NCI-H460 (cell line): ENCODE data around the gene PCDHA13. TPM values are rescaled to one million over a fixed set of nuclear protein-coding genes. Genes with fewer than 3 reads are reported as not detected.
"Not testable (repeated sequence)": the region's sequence is repeated elsewhere in the genome, so short reads cannot be mapped to it uniquely, and the experiment has no call there.

Experiments
- DNase-seq: peaks from one replicate; pipeline ENCODE4 v3.0.0-alpha.2; 2016; ENCODE audit warnings: low read depth; ENCODE audit errors: extremely low read depth
- polyA plus RNA-seq: library from polyadenylated mRNA; depleted of rRNA; stranded (reverse); fragments of >200 nt; gene quantifications from 2 replicates; pipeline ENCODE4 v1.2.3, GENCODE V29; 2014; cell fraction: nucleus; rRNA removed
- total RNA-seq: library from RNA; depleted of rRNA; stranded (reverse); fragments of >200 nt; shearing (Covaris generic); gene quantifications from 2 replicates; pipeline ENCODE4 v1.2.3, GENCODE V29; 2014; rRNA removed

Gene PCDHA13, protein sequence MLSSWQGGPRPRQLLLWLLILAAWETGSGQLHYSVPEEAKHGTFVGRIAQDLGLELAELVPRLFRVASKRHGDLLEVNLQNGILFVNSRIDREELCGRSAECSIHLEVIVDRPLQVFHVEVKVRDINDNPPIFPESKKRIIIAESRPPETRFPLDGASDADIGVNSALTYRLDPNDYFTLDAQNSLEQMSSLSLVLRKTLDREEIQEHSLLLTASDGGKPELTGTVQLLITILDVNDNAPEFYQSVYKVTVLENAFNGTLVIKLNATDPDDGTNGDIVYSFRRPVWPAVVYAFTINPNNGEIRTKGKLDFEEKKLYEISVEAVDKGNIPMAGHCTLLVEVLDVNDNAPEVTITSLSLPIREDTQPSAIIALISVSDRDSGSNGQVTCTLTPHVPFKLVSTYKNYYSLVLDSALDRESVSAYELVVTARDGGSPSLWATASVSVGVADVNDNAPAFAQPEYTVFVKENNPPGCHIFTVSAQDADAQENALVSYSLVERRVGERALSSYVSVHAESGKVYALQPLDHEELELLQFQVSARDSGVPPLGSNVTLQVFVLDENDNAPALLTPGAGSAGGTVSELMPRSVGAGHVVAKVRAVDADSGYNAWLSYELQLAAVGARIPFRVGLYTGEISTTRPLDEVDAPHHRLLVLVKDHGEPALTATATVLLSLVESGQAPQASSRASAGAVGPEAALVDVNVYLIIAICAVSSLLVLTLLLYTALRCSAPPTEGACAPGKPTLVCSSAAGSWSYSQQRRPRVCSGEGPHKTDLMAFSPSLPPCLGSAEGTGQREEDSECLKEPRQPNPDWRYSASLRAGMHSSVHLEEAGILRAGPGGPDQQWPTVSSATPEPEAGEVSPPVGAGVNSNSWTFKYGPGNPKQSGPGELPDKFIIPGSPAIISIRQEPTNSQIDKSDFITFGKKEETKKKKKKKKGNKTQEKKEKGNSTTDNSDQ
- total RNA-seq = 1.2 and 1.3 TPM in 2 replicates
- polyA plus RNA-seq = 0.41 and 1.9 TPM in 2 replicates

DNA sequence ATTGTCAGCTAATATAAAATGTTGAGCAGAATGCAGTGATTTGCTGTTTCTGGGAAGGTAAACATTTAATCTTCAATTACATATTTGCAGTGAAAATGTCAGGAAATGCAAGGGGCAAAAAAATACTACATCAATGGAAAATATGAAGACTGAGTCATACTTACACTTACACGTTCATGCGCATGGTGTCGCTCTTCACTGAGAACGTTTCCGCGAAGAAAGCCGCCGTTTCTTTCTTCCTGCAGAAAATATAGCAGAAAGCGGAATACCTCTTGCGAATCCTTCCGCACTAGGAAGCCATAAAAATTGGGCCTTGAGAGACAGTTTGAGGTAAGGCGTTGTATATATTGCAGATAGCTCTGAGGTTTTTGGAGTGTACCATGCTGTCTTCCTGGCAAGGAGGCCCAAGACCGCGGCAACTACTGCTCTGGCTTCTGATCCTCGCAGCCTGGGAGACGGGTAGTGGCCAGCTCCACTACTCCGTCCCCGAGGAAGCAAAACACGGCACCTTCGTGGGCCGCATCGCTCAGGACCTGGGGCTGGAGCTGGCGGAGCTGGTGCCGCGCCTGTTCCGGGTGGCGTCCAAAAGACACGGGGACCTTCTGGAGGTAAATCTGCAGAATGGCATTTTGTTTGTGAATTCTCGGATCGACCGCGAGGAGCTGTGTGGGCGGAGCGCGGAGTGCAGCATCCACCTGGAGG is at the start of gene PCDHA13:
TSS of gene PCDHA13 (plus strand) at position 236 of the 702 bp plus-strand sequence. CDS start at position 381, 145 bp downstream.
- peak; percentile 24 for DNase-seq

DNA sequence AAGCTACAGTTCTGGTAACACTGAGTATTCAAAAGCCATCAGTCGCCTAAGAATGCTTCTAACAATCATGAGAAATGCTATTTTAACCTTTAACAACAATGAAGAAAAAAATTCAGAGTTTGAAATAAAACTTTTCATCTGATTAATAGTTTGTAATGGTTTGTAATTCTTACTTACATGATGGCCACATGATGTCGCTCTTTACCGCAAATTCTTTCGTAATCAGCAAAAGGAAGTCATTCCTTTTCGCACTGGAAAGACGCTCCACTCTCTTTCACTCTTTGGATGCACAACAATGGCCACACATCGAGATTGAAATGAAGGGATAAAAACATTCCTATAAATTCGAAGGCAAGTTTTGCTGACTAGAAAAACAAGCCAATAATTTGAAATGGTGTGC is 47.9 kb upstream of the PCDHA13 start, which contains the start of gene PCDHA7:
TSS of gene PCDHA7 (plus strand) at position 277 of the 400 bp plus-strand sequence. CDS start at position 392, 115 bp downstream.
- DNase-seq = peak; percentile 26

DNA sequence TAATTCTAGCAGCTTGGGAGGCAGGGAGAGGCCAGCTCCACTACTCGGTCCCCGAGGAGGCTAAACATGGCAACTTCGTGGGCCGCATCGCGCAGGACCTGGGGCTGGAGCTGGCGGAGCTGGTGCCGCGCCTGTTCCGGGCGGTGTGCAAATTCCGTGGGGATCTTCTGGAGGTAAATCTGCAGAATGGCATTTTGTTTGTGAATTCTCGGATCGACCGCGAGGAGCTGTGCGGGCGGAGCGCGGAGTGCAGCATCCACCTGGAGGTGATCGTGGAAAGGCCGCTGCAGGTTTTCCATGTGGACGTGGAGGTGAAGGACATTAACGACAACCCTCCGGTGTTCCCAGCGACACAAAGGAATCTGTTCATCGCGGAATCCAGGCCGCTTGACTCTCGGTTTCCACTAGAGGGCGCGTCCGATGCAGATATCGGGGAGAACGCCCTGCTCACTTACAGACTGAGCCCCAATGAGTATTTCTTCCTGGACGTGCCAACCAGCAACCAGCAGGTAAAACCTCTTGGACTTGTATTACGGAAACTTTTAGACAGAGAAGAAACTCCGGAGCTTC is 47.4 kb upstream of the PCDHA13 start:
- DNase-seq = not testable (repeated sequence)

DNA sequence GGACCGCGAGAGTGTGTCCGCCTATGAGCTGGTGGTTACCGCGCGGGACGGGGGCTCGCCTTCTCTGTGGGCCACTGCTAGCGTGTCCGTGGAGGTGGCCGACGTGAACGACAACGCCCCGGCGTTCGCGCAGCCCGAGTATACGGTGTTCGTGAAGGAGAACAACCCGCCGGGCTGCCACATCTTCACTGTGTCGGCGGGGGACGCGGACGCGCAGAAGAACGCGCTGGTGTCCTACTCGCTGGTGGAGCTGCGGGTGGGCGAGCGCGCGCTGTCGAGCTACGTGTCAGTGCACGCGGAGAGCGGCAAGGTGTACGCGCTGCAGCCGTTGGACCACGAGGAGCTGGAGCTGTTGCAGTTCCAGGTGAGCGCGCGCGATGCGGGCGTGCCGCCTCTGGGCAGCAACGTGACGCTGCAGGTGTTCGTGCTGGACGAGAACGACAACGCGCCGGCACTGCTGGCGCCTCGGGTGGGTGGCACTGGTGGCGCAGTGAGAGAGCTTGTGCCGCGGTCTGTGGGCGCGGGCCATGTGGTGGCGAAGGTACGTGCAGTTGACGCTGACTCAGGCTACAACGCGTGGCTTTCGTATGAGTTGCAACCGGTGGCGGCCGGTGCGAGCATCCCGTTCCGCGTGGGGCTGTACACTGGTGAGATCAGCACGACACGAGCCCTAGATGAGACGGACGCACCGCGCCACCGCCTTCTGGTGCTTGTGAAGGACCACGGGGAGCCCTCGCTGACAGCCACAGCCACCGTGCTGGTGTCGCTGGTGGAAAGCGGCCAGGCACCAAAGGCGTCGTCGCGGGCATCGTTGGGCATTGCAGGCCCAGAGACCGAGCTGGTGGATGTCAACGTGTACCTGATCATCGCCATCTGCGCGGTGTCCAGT is 46.1 kb upstream of the PCDHA13 start:
- DNase-seq = no peak

DNA sequence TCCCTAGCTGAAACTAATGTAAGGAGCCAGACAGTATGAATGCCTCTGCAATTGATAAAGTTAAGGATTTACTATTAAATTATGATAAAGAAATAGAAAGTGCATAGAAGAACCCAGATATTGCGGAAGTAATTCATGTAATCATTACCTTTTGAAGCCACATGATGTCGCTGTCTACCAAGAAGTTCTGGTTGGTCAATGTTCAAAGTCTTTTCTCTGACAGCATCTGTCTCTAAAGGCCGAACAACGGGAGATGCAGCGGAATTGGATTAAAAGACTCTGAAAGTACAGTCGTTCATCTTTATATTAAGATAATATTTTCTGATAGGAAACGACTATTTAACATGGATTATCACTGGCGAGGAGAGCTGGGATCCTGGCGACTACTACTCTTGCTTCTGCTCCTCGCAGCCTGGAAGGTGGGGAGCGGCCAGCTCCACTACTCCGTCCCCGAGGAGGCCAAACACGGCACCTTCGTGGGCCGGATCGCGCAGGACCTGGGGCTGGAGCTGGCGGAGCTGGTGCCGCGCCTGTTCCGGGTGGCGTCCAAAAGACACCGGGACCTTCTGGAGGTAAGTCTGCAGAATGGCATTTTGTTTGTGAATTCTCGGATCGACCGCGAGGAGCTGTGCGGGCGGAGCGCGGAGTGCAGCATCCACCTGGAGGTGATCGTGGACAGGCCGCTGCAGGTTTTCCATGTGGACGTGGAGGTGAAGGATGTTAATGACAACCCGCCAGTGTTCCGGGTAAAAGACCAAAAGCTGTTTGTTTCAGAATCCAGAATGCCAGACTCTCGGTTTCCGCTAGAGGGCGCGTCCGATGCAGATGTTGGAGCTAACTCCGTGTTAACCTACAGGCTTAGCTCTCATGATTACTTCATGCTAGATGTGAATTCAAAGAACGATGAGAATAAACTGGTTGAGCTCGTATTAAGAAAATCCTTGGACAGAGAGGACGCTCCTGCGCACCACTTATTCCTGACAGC is 40.7 kb upstream of the PCDHA13 start, which contains the start of gene PCDHA8:
TSS of gene PCDHA8 (plus strand) at position 210 of the 985 bp plus-strand sequence. CDS start at position 345, 135 bp downstream.
- peak; percentile 46 for DNase-seq

DNA sequence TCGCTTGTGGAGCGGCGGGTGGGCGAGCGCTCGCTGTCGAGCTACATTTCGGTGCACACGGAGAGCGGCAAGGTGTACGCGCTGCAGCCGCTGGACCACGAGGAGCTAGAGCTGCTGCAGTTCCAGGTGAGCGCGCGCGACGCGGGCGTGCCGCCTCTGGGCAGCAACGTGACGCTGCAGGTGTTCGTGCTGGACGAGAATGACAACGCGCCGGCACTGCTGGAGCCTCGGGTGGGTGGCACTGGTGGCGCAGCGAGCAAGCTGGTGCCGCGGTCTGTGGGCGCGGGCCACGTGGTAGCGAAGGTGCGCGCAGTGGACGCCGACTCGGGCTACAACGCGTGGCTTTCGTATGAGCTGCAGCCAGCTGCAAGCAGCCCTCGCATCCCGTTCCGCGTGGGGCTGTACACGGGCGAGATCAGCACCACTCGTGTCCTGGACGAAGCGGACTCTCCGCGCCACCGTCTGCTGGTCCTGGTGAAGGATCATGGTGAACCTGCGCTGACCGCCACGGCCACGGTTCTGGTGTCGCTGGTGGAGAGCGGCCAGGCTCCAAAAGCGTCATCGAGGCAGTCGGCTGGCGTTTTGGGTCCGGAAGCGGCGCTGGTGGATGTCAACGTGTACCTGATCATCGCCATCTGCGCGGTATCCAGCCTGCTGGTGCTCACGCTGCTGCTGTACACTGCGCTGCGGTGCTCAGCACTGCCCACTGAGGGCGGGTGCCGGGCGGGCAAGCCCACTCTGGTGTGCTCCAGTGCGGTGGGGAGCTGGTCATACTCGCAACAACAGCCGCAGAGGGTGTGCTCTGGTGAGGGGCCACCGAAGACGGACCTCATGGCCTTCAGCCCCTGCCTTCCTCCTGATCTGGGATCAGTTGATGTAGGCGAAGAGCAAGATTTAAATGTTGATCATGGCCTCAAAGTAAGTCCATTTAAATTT is 38.9 kb upstream of the PCDHA13 start:
- DNase-seq = no peak

DNA sequence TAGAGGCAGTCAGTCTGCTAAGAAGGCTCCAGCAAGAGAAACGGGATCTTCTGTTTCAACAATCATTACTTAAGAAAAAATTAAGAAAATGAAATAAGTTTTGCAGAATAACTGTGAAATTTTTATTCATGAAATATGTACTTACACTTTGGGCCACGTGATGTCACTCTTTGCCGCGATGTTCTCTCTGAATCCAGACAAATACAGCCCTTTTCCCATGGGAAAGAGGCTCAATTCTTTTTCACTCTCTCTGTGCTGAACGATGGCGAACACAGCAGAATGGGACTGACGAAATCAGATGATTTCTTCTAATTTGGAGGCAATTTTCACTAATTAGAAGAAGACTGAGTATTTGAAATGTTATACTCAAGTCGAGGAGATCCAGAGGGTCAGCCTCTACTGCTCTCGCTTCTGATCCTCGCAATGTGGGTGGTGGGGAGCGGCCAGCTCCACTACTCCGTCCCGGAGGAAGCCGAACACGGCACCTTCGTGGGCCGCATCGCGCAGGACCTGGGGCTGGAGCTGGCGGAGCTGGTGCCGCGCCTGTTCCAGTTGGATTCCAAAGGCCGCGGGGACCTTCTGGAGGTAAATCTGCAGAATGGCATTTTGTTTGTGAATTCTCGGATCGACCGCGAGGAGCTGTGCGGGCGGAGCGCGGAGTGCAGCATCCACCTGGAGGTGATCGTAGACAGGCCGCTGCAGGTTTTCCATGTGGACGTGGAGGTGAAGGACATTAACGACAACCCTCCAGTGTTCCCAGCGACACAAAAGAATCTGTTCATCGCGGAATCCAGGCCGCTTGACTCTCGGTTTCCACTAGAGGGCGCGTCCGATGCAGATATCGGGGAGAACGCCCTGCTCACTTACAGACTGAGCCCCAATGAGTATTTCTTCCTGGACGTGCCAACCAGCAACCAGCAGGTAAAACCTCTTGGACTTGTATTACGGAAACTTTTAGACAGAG is 33.5 kb upstream of the PCDHA13 start, which contains the start of gene PCDHA9:
TSS of gene PCDHA9 (plus strand) at position 244 of the 964 bp plus-strand sequence. CDS start at position 358, 114 bp downstream.
- DNase-seq = peak; percentile 6

DNA sequence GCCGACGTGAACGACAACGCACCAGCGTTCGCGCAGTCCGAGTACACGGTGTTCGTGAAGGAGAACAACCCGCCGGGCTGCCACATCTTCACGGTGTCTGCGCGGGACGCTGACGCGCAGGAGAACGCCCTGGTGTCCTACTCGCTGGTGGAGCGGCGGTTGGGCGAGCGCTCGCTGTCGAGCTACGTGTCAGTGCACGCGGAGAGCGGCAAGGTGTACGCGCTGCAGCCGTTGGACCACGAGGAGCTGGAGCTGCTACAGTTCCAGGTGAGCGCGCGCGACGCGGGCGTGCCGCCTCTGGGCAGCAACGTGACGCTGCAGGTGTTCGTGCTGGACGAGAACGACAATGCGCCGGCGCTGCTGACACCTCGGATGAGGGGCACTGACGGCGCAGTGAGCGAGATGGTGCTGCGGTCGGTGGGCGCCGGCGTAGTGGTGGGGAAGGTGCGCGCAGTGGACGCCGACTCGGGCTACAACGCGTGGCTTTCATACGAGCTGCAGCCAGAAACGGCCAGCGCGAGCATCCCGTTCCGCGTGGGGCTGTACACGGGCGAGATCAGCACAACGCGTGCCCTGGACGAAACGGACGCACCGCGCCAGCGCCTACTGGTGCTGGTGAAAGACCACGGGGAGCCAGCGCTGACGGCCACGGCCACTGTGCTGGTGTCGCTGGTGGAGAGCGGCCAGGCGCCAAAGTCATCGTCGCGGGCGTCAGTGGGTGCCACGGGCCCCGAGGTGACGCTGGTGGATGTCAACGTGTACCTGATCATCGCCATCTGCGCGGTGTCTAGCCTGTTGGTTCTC is 31.9 kb upstream of the PCDHA13 start:
- not testable (repeated sequence) for DNase-seq

DNA sequence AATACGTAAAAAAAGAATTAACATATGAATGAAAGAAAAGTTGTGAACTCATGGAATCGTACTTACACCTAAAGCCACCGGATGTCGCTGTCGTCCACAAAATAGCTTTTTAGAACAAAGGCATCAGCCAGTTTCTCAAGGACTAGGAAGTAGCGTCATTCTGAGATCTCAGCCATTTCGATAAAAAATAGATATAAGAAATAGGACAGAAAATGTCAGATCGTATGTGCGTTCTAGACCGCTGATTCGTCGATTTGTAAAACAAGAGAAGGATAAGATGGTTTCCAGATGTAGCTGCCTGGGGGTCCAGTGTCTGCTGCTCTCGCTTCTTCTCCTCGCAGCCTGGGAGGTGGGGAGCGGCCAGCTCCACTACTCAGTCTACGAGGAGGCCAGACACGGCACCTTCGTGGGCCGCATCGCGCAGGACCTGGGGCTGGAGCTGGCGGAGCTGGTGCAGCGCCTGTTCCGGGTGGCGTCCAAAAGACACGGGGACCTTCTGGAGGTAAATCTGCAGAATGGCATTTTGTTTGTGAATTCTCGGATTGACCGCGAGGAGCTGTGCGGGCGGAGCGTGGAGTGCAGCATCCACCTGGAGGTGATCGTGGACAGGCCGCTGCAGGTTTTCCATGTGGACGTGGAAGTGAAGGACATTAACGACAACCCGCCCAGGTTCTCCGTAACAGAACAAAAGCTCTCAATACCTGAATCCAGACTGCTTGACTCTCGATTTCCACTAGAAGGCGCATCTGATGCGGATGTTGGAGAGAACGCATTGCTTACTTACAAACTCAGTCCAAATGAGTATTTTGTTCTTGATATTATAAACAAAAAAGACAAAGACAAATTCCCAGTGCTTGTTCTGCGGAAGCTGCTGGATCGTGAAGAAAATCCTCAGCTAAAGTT is 25.9 kb upstream of the PCDHA13 start, which contains the start of gene PCDHA10:
TSS of gene PCDHA10 (plus strand) at position 126 of the 903 bp plus-strand sequence. CDS start at position 278, 152 bp downstream.
- peak; percentile 39 for DNase-seq

DNA sequence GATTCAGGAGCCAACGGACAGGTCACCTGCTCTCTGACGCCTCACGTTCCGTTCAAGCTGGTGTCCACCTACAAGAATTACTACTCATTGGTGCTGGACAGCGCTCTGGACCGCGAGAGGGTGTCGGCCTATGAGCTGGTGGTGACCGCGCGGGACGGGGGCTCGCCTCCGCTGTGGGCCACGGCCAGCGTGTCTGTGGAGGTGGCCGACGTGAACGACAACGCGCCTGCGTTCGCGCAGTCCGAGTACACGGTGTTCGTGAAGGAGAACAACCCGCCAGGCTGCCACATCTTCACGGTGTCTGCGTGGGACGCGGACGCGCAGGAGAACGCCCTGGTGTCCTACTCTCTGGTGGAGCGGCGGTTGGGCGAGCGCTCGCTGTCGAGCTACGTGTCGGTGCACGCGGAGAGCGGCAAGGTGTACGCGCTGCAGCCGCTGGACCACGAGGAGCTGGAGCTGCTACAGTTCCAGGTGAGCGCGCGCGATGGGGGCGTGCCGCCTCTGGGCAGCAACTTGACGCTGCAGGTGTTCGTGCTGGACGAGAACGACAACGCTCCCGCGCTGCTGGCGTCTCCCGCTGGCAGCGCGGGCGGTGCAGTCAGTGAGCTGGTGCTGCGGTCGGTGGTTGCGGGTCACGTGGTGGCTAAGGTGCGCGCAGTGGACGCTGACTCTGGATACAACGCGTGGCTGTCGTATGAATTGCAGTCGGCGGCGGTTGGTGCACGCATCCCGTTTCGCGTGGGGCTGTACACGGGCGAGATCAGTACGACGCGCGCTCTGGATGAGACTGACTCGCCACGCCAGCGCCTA is 24.5 kb upstream of the PCDHA13 start:
- no peak for DNase-seq

DNA sequence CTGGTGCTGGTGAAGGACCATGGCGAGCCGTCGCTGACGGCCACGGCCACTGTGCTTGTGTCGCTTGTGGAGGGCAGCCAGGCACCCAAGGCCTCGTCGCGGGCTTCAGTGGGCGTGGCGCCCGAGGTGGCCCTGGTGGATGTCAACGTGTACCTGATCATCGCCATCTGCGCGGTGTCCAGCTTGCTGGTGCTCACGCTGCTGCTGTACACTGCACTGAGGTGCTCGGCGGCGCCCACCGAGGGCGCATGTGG is 24.0 kb upstream of the PCDHA13 start:
- no peak for DNase-seq

DNA sequence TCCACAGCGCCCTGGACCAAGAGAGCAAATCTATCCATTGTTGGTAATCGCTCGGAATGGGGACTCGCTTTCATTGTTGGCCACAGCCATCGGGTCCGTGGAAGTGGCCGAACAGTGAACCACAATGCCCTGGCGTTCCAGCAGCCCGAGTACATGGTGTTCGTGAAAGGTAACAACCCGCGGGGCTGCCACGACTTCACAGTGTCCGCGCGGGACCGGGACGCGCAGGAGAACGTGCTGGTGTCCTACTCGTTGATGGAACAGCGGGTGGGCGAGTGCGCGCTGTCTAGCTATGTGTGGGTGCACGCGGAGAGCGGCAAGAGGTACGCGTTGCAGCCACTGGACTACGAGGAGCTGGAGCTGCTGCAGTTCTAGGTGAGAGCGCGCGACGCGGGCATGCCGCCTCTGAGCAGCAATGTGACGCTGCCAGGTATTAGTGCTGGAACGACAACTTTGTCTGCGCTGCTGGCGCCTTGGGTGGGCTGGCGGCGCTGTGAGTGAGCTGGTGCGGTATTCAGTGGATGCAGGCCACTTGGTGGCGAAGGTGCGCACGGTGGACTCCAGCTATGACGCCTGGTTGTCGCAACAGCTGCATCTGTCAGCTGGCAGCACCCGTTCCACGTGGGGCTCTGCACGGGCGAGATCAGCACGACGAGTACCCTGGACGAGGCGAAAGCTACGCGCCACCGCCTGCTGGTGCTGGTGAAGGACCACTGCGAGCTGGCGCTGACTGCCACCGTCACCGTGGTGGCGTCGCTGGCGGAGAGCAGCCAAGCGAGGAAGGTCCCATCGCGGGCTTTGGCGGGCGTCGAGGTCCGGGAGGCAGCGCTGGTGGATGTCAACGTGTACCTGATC is 19.3 kb upstream of the PCDHA13 start:
- no peak for DNase-seq
